WTC11 (cell line): ENCODE results near the gene CLP1. TPM values are rescaled to one million over a fixed set of nuclear protein-coding genes. Genes with fewer than 3 reads are reported as not detected.

Source experiments
- ATAC-seq: fragments of 200-7000 bp; cut with Tn5 transposase; 2 replicates; pipeline ENCODE4 v1.10.0; 2021; ENCODE audit warnings: mild to moderate bottlenecking, moderate library complexity
- CTCF ChIA-PET: fragments of 300-600 bp; sonication (Branson Sonifier 250); formaldehyde crosslinking; loops from one replicate; lab custom pipeline; 2021; ENCODE audit warnings: antibody characterized with exemption; lab: Charles Lee
- POLR2A ChIA-PET: fragments of 350-600 bp; sonication (Branson Sonifier 250); formaldehyde crosslinking; loops from one replicate; lab custom pipeline; 2021; ENCODE audit warnings: antibody characterized with exemption; lab: Charles Lee
- DNase-seq: peaks from one replicate; pipeline ENCODE4 v3.0.0; 2021; ENCODE audit warnings: low spot score
- H3K27ac Mint-ChIP-seq: 2 replicates; pipeline ENCODE4 v1.8.0; 2021; ENCODE audit warnings: mixed read lengths
- H3K27me3 Mint-ChIP-seq: 2 replicates; pipeline ENCODE4 v1.8.0; 2021; ENCODE audit warnings: low read depth, mild to moderate bottlenecking, moderate library complexity, mixed read lengths
- H3K36me3 Mint-ChIP-seq: 2 replicates; pipeline ENCODE4 v1.8.0; 2021; ENCODE audit warnings: mixed read lengths
- H3K4me1 Mint-ChIP-seq: 2 replicates; pipeline ENCODE4 v1.8.0; 2022; ENCODE audit warnings: mixed read lengths
- H3K4me3 Mint-ChIP-seq: 2 replicates; pipeline ENCODE4 v1.8.0; 2021; ENCODE audit warnings: mild to moderate bottlenecking, moderate library complexity, mixed read lengths
- H3K9me3 Mint-ChIP-seq: 2 replicates; pipeline ENCODE4 v1.8.0; 2021; ENCODE audit warnings: mixed read lengths
- CBFB ChIP-seq: sonication (generic); formaldehyde crosslinking; IDR thresholded peaks from 2 replicates; pipeline ENCODE4 v1.8.1; 2022; ENCODE audit warnings: mild to moderate bottlenecking, low read depth, missing genetic modification reagents
- EMX1 ChIP-seq: fragments of 250-450 bp; sonication (Bioruptor Pico); IDR thresholded peaks from 2 replicates; pipeline ENCODE4 v1.8.0; 2021; ENCODE audit warnings: mild to moderate bottlenecking
- GABPB1 ChIP-seq: sonication (generic); formaldehyde crosslinking; IDR thresholded peaks from 2 replicates; pipeline ENCODE4 v1.8.1; 2023; ENCODE audit warnings: mild to moderate bottlenecking, missing genetic modification reagents
- JUN ChIP-seq: sonication (generic); formaldehyde crosslinking; IDR thresholded peaks from 2 replicates; pipeline ENCODE4 v1.8.0; 2023; ENCODE audit warnings: mild to moderate bottlenecking, missing genetic modification reagents
- MYBL2 ChIP-seq: sonication (generic); formaldehyde crosslinking; IDR thresholded peaks from 2 replicates; pipeline ENCODE4 v1.8.1; 2023; ENCODE audit warnings: mild to moderate bottlenecking, moderate library complexity, missing genetic modification reagents
- NFYB ChIP-seq: sonication (generic); formaldehyde crosslinking; conservative IDR thresholded peaks from 2 replicates; pipeline ENCODE4 v1.8.0; 2022; ENCODE audit warnings: low read depth, missing genetic modification reagents
- NR3C1 ChIP-seq: sonication (generic); formaldehyde crosslinking; conservative IDR thresholded peaks from 2 replicates; pipeline ENCODE4 v1.8.1; 2023; ENCODE audit warnings: low read depth, mild to moderate bottlenecking, missing genetic modification reagents
- RELA ChIP-seq: sonication (generic); formaldehyde crosslinking; IDR thresholded peaks from 2 replicates; pipeline ENCODE4 v1.8.1; 2022; ENCODE audit warnings: missing genetic modification reagents, mild to moderate bottlenecking, borderline replicate concordance
- SMAD4 ChIP-seq: sonication (generic); formaldehyde crosslinking; IDR thresholded peaks from 2 replicates; pipeline ENCODE4 v1.8.0; 2022; ENCODE audit warnings: mild to moderate bottlenecking, missing genetic modification reagents
- ZNF317 ChIP-seq: sonication (generic); formaldehyde crosslinking; IDR thresholded peaks from 2 replicates; pipeline ENCODE4 v1.8.1; 2023; ENCODE audit warnings: low read depth, mild to moderate bottlenecking, moderate library complexity, missing genetic modification reagents, borderline replicate concordance
- ZNF423 ChIP-seq: fragments of 250-450 bp; sonication (Bioruptor Pico); IDR thresholded peaks from 2 replicates; pipeline ENCODE4 v2.1.2; 2022; ENCODE audit warnings: mild to moderate bottlenecking, moderate library complexity
- ZNF671 ChIP-seq: fragments of 250-450 bp; sonication (Bioruptor Pico); IDR thresholded peaks from 2 replicates; pipeline ENCODE4 v1.8.0; 2021; ENCODE audit warnings: mild to moderate bottlenecking
- total RNA-seq: library from RNA; stranded (reverse); gene quantifications from 3 replicates; pipeline ENCODE4 v1.2.3, GENCODE V29; 2021
- TF ChIP-seq, protein P1 (sequence below): sonication (generic); formaldehyde crosslinking; conservative IDR thresholded peaks from 2 replicates; pipeline ENCODE4 v1.8.1; 2022; ENCODE audit warnings: mild to moderate bottlenecking, missing genetic modification reagents
- TF ChIP-seq, protein P2 (sequence below): sonication (generic); formaldehyde crosslinking; IDR thresholded peaks from 2 replicates; pipeline ENCODE4 v1.8.1; 2023; ENCODE audit warnings: mild to moderate bottlenecking, missing genetic modification reagents, borderline replicate concordance
- TF ChIP-seq, protein P3 (sequence below): fragments of 250-450 bp; sonication (Bioruptor Pico); IDR thresholded peaks from 2 replicates; pipeline ENCODE4 v1.8.0; 2021; ENCODE audit warnings: mild to moderate bottlenecking
- TF ChIP-seq, protein P4 (sequence below): sonication (generic); formaldehyde crosslinking; IDR thresholded peaks from 2 replicates; pipeline ENCODE4 v1.8.1; 2023; ENCODE audit warnings: mild to moderate bottlenecking, missing genetic modification reagents
- TF ChIP-seq, protein P5 (sequence below): sonication (generic); formaldehyde crosslinking; IDR thresholded peaks from 2 replicates; pipeline ENCODE4 v1.8.0; 2023; ENCODE audit warnings: mild to moderate bottlenecking, missing genetic modification reagents
- TF ChIP-seq, protein P6 (sequence below): sonication (generic); formaldehyde crosslinking; IDR thresholded peaks from 2 replicates; pipeline ENCODE4 v1.8.1; 2022; ENCODE audit warnings: mild to moderate bottlenecking, moderate library complexity, missing genetic modification reagents
- TF ChIP-seq, protein P7 (sequence below): sonication (generic); formaldehyde crosslinking; IDR thresholded peaks from 2 replicates; pipeline ENCODE4 v1.8.1; 2023; ENCODE audit warnings: mild to moderate bottlenecking, missing genetic modification reagents, moderate library complexity
- TF ChIP-seq, protein P8 (sequence below): sonication (generic); formaldehyde crosslinking; IDR thresholded peaks from 2 replicates; pipeline ENCODE4 v1.8.1; 2022; ENCODE audit warnings: low read depth, mild to moderate bottlenecking, moderate library complexity, missing genetic modification reagents, borderline replicate concordance

The CLP1 gene
- total RNA-seq, 1 experiment from 2014 or later = 26.3 TPM

DNA sequence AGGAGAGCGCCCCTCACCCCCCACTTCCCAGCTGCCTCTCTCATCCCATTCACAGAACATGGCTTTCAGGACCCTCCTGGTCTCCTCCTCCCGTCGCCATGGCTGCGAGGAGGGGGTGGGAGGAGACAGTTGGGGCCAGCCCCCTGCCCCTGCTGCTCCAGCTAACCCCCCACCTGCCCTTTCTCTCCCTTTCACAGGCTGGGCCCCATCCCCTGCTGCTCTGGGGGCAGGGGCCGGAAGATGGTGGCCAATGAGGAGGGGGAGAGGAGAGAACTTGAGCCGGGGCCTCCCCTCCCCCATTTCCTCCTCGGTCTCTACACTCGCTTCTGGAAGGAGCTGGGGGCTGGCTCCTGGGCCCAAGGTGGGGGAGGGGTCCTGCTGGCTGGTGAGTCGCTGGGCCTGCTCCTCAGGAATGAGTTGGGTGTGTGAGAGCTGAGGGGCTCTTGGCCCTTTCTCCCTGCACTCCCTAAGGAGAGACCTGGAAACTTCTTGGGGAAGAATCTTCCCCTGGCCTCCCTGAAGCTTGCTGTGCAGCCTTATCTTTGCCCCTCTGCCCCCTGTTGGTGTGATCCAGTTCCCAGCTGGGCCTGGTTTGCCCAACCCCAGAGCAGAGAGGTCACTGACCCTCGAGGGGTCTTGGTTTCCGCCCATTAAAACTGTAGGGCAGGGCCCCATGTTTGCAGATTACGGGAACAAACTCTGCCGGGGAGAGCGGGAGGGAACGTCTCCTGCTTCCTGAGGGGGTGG is 18.1 kb upstream of the CLP1 start (continued):
- TF ChIP-seq, protein P1, sequence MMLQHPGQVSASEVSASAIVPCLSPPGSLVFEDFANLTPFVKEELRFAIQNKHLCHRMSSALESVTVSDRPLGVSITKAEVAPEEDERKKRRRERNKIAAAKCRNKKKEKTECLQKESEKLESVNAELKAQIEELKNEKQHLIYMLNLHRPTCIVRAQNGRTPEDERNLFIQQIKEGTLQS (CRISPR knock-in tag) = no peak
- no peak for TF ChIP-seq NR3C1
- TF ChIP-seq, protein P2, sequence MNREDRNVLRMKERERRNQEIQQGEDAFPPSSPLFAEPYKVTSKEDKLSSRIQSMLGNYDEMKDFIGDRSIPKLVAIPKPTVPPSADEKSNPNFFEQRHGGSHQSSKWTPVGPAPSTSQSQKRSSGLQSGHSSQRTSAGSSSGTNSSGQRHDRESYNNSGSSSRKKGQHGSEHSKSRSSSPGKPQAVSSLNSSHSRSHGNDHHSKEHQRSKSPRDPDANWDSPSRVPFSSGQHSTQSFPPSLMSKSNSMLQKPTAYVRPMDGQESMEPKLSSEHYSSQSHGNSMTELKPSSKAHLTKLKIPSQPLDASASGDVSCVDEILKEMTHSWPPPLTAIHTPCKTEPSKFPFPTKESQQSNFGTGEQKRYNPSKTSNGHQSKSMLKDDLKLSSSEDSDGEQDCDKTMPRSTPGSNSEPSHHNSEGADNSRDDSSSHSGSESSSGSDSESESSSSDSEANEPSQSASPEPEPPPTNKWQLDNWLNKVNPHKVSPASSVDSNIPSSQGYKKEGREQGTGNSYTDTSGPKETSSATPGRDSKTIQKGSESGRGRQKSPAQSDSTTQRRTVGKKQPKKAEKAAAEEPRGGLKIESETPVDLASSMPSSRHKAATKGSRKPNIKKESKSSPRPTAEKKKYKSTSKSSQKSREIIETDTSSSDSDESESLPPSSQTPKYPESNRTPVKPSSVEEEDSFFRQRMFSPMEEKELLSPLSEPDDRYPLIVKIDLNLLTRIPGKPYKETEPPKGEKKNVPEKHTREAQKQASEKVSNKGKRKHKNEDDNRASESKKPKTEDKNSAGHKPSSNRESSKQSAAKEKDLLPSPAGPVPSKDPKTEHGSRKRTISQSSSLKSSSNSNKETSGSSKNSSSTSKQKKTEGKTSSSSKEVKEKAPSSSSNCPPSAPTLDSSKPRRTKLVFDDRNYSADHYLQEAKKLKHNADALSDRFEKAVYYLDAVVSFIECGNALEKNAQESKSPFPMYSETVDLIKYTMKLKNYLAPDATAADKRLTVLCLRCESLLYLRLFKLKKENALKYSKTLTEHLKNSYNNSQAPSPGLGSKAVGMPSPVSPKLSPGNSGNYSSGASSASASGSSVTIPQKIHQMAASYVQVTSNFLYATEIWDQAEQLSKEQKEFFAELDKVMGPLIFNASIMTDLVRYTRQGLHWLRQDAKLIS = no peak
- no peak; the same call in 1 of the 2 replicates for TF ChIP-seq MYBL2 (CRISPR knock-in tag)
- no peak for TF ChIP-seq JUN (CRISPR knock-in tag)
- peak; percentile 28; the same call in 1 of the 2 replicates for TF ChIP-seq EMX1 (CRISPR knock-in tag)
- TF ChIP-seq, all 79 proteins: peak for 24

DNA sequence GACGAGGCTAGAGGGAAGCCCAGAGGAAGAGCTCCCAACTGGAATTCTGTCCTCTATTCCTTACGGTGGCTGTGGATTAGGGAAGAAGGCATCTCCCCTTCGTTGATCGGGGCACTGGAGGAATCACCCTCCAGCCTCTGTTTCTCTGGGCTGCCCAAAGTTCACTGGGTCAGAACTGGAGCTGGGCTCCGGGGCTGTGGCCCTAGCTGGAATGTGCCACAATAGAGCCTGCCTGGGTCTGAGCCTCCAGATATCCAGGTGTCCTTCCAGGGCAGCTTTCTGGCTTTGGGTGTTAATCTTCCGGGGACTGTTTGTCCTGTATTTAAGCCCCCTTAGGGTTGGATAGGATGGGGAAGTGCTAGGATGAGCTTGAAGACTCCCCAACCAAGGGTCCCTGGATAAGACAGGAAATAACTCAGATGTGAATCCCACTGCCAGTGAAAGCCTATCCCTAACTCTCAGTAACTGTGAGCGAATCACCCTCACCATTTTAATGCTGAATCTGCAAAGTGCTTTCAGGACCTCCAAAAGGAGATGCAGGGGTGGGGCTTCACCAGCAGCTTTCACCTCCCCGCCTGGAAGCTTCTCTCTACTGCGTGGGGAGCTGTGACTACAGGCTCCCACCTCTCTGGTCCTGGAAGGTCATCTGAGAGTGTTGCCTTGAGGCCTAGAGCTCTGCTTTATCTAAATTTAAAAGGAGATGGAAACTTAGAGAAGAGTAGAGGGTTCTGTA is 17.3 kb upstream of the CLP1 start:
- DNase-seq (no peak), ATAC-seq (no peak)
- Mint-ChIP-seq H3K4me1 (peaks cover 69% of the 10 kb centered on the region), H3K27me3 (no peaks in the 10 kb centered on the region; the same call in 1 of the 2 replicates), H3K9me3 (no peaks in the 10 kb centered on the region), H3K4me3 (peak overlapping the region; percentile 96), H3K27ac (peak overlapping the region; percentile 97), H3K36me3 (peaks cover 39% of the 10 kb centered on the region)
- ChIA-PET CTCF (interaction anchor here (0.7 to 7.6 kb wide), 37 partner anchors 8 to 884 kb away, joined by 3 to 363 read pairs (median 5); partner anchors contain the start of genes RTN4RL2, SERPING1, SLC43A1 and UBE2L6), POLR2A (interaction anchor here (0.6 to 6.6 kb wide), 27 partner anchors 9 to 316 kb away, joined by 3 to 115 read pairs (median 4); partner anchors contain the start of genes CTNND1, MED19, SELENOH and SERPING1)
- TF ChIP-seq CBFB (CRISPR knock-in tag) (no peak), GABPB1 (CRISPR knock-in tag) (no peak), RELA (CRISPR knock-in tag) (no peak), ZNF317 (CRISPR knock-in tag) (no peak), NFYB (CRISPR knock-in tag) (no peak), ZNF423 (CRISPR knock-in tag) (no peak), JUN (CRISPR knock-in tag) (no peak), ZNF671 (CRISPR knock-in tag) (no peak), SMAD4 (CRISPR knock-in tag) (no peak)
- TF ChIP-seq, protein P3, sequence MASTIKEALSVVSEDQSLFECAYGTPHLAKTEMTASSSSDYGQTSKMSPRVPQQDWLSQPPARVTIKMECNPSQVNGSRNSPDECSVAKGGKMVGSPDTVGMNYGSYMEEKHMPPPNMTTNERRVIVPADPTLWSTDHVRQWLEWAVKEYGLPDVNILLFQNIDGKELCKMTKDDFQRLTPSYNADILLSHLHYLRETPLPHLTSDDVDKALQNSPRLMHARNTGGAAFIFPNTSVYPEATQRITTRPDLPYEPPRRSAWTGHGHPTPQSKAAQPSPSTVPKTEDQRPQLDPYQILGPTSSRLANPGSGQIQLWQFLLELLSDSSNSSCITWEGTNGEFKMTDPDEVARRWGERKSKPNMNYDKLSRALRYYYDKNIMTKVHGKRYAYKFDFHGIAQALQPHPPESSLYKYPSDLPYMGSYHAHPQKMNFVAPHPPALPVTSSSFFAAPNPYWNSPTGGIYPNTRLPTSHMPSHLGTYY (CRISPR knock-in tag) = no peak
- TF ChIP-seq, protein P4, sequence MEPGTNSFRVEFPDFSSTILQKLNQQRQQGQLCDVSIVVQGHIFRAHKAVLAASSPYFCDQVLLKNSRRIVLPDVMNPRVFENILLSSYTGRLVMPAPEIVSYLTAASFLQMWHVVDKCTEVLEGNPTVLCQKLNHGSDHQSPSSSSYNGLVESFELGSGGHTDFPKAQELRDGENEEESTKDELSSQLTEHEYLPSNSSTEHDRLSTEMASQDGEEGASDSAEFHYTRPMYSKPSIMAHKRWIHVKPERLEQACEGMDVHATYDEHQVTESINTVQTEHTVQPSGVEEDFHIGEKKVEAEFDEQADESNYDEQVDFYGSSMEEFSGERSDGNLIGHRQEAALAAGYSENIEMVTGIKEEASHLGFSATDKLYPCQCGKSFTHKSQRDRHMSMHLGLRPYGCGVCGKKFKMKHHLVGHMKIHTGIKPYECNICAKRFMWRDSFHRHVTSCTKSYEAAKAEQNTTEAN (CRISPR knock-in tag) = no peak
- TF ChIP-seq, protein P5, sequence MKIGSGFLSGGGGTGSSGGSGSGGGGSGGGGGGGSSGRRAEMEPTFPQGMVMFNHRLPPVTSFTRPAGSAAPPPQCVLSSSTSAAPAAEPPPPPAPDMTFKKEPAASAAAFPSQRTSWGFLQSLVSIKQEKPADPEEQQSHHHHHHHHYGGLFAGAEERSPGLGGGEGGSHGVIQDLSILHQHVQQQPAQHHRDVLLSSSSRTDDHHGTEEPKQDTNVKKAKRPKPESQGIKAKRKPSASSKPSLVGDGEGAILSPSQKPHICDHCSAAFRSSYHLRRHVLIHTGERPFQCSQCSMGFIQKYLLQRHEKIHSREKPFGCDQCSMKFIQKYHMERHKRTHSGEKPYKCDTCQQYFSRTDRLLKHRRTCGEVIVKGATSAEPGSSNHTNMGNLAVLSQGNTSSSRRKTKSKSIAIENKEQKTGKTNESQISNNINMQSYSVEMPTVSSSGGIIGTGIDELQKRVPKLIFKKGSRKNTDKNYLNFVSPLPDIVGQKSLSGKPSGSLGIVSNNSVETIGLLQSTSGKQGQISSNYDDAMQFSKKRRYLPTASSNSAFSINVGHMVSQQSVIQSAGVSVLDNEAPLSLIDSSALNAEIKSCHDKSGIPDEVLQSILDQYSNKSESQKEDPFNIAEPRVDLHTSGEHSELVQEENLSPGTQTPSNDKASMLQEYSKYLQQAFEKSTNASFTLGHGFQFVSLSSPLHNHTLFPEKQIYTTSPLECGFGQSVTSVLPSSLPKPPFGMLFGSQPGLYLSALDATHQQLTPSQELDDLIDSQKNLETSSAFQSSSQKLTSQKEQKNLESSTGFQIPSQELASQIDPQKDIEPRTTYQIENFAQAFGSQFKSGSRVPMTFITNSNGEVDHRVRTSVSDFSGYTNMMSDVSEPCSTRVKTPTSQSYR (CRISPR knock-in tag) = no peak
- TF ChIP-seq, protein P6, sequence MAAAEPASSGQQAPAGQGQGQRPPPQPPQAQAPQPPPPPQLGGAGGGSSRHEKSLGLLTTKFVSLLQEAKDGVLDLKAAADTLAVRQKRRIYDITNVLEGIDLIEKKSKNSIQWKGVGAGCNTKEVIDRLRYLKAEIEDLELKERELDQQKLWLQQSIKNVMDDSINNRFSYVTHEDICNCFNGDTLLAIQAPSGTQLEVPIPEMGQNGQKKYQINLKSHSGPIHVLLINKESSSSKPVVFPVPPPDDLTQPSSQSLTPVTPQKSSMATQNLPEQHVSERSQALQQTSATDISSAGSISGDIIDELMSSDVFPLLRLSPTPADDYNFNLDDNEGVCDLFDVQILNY (CRISPR knock-in tag) = no peak
- TF ChIP-seq, protein P7, sequence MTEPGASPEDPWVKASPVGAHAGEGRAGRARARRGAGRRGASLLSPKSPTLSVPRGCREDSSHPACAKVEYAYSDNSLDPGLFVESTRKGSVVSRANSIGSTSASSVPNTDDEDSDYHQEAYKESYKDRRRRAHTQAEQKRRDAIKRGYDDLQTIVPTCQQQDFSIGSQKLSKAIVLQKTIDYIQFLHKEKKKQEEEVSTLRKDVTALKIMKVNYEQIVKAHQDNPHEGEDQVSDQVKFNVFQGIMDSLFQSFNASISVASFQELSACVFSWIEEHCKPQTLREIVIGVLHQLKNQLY (CRISPR knock-in tag) = no peak
- TF ChIP-seq, protein P8, sequence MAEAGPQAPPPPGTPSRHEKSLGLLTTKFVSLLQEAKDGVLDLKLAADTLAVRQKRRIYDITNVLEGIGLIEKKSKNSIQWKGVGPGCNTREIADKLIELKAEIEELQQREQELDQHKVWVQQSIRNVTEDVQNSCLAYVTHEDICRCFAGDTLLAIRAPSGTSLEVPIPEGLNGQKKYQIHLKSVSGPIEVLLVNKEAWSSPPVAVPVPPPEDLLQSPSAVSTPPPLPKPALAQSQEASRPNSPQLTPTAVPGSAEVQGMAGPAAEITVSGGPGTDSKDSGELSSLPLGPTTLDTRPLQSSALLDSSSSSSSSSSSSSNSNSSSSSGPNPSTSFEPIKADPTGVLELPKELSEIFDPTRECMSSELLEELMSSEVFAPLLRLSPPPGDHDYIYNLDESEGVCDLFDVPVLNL (CRISPR knock-in tag) = no peak
